ENCODE data around the gene PPIL6.

Gene PPIL6

DNA sequence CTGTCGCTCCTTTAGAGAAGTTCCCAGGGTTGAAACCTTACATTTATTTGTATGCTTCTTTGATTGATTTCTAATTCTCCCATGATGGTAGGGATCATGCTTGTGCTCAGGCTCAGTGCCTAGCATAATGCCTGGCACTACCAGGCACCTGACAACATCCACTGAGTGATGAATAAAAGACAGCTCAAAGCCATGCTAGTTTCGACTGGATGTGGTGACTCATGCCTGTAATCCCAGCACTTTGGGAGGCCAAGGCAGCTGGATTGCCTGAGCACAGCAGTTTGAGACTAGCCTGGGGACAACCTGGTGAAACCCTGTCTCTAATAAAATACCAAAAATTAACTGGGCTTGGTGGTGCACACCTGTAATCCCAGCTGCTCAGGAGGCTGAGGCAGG is 46.5 kb downstream of the PPIL6 start:
- WGBS (ENCODE audit: insufficient coverage, insufficient read length), result no CpG with 5 or more reads among the region's 2 CpGs

DNA sequence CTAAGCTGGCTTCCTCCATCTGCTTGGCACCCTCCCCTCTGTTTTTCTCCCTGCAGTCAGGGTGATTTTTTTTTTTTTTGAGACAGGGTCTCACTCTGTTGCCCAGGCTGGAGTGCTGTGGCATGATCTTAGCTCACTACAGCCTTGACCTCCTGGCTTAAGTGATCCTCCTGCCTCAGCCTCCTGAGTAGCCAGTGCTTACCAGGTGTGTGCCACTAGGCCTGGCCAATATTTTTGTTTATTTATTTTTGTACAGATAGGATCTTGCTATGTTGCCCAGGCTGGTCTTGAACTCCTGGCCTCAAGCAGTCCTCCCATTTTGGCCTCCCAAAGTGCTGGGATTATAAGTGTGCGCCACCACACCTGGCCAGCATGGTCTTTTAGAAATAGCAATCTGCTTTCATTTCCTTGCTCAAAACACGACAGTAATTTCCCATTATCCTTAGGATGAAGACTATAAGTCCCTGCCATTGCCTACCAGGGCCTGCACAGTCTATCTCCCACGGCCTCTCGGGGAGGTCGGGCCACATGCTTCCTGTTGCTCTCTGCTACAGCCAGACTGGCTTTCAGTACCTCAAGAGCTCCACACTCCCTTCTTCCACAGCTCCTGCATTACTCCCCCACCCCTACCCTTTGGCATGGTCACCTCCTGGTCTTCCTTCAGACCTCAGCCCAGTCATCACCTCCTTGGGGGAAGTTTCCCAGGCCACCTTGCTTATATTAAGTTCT is 47.1 kb downstream of the PPIL6 start:
- Histone ChIP-seq H3K4me3 (ENCODE audit: low read length) (no peak overlapping the region), H3K4me1 (ENCODE audit: control insufficient read depth, insufficient read depth, low read length) (no peaks in the 10 kb centered on the region), H3K27me3 (ENCODE audit: control insufficient read depth, insufficient read depth, low read length) (no peaks in the 10 kb centered on the region), H3K9me3 (ENCODE audit: control insufficient read depth, insufficient read depth, low read length) (no peaks in the 10 kb centered on the region), H3K27ac (ENCODE audit: low read length) (no peak overlapping the region), H3K36me3 (ENCODE audit: control insufficient read depth, insufficient read depth, low read length) (no peaks in the 10 kb centered on the region)
- DNase-seq (ENCODE audit: low read depth, low spot score), result no peak
- WGBS (ENCODE audit: insufficient coverage, insufficient read length), result no CpG with 5 or more reads among the region's 5 CpGs

More for the DNA sequence above, 46.5 kb downstream of the PPIL6 start:
- Histone ChIP-seq H3K27ac (ENCODE audit: low read length) (no peak overlapping the region), H3K4me3 (ENCODE audit: low read length) (no peak overlapping the region), H3K9me3 (ENCODE audit: control insufficient read depth, insufficient read depth, low read length) (no peaks in the 10 kb centered on the region), H3K4me1 (ENCODE audit: control insufficient read depth, insufficient read depth, low read length) (no peaks in the 10 kb centered on the region), H3K27me3 (ENCODE audit: control insufficient read depth, insufficient read depth, low read length) (no peaks in the 10 kb centered on the region), H3K36me3 (ENCODE audit: control insufficient read depth, insufficient read depth, low read length) (no peaks in the 10 kb centered on the region)
- no peak for DNase-seq (ENCODE audit: low read depth, low spot score)

DNA sequence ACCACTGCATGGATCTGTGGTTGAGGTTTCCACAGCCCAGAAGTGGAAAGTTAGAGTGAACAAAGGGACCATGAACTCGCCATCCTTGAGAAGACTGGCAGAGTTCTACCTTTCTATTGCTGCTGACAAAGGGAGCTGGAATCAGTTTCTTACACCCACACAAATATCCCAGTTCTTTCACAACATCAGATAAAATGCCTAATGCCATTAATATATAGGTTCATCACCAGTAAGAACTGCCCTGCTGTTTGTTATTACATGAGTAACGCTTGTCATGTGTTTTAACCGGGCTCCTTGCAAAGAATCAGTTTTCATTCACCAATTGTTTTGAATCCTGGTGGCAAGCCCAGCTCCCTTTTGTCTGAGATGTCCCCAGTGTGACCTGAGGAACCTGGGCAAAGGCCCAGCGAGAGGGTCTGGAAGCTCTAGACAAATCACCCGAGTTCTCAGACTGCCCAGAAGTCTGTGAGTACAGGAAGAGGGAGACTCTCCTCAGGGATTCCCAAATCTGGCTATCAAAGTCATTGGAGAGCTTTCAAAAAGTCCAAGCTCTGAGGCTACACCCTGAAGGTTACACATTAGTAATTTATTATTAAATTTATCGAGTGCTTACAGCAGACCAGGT is 50.7 kb downstream of the PPIL6 start:
- H3K27ac ChIP-seq (ENCODE audit: low read length), result no peak overlapping the region
- no CpG with 5 or more reads among the region's 6 CpGs for WGBS (ENCODE audit: insufficient coverage, insufficient read length)
- H3K36me3 ChIP-seq (ENCODE audit: control insufficient read depth, insufficient read depth, low read length), result no peaks in the 10 kb centered on the region
- H3K4me1 ChIP-seq (ENCODE audit: control insufficient read depth, insufficient read depth, low read length), result no peaks in the 10 kb centered on the region
- no peak for DNase-seq (ENCODE audit: low read depth, low spot score)
- no peak overlapping the region for H3K4me3 ChIP-seq (ENCODE audit: low read length)
- H3K27me3 ChIP-seq (ENCODE audit: control insufficient read depth, insufficient read depth, low read length), result no peaks in the 10 kb centered on the region
- H3K9me3 ChIP-seq (ENCODE audit: control insufficient read depth, insufficient read depth, low read length), result no peaks in the 10 kb centered on the region

DNA sequence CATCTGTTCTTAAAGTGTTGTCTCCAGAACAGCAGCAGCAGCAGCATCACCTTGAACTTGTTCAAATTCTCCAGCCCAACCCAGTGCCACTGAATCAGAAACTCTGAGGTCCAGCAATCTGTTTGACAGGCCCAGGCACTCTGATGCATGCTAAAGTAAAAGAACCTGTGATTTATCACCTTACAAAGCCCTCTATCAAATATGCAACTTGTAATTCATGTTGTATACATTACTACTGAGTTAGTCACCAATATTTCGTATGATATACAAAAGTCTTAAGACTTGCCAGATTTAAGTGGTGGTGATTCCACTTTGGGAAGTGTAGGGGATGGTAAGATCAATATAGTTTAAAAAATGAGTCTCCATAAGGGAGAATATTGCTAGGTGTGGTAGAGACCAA is 52.2 kb downstream of the PPIL6 start:
- no peak overlapping the region for H3K4me3 ChIP-seq (ENCODE audit: low read length)
- no peak overlapping the region for H3K27ac ChIP-seq (ENCODE audit: low read length)
- WGBS (ENCODE audit: insufficient coverage, insufficient read length), result no CpG with 5 or more reads among the region's 1 CpG
- H3K36me3 ChIP-seq (ENCODE audit: control insufficient read depth, insufficient read depth, low read length), result no peaks in the 10 kb centered on the region
- H3K27me3 ChIP-seq (ENCODE audit: control insufficient read depth, insufficient read depth, low read length), result no peaks in the 10 kb centered on the region
- no peaks in the 10 kb centered on the region for H3K4me1 ChIP-seq (ENCODE audit: control insufficient read depth, insufficient read depth, low read length)
- no peaks in the 10 kb centered on the region for H3K9me3 ChIP-seq (ENCODE audit: control insufficient read depth, insufficient read depth, low read length)
- no peak for DNase-seq (ENCODE audit: low read depth, low spot score)

DNA sequence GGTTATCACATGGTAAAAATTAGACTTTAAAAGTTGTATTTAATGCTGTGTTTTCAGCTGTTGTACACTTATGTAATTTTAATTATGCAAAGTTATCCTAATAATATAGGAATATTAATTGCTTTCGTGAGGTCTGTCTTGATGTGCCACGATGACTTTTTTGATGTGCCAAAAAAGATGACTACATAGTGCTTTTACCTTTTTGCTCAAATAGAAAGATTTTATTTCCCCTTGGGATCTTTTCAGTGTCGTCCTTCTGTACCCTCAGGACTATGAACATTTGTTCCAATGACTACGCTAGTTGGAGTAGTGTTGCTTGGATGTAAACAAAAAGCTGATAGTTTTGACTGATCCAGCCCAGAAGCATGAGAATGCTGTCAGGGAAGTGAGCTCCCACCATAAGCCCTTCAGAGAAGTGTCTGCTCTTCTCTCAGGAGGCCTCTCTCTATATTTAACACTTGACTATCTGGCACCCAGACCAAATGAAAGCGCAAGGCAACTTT is 56.9 kb downstream of the PPIL6 start:
- no peak for DNase-seq (ENCODE audit: low read depth, low spot score)
- H3K27ac ChIP-seq (ENCODE audit: low read length), result no peak overlapping the region
- no CpG with 5 or more reads among the region's 5 CpGs for WGBS (ENCODE audit: insufficient coverage, insufficient read length)
- H3K27me3 ChIP-seq (ENCODE audit: control insufficient read depth, insufficient read depth, low read length), result no peaks in the 10 kb centered on the region
- no peaks in the 10 kb centered on the region for H3K4me1 ChIP-seq (ENCODE audit: control insufficient read depth, insufficient read depth, low read length)
- H3K4me3 ChIP-seq (ENCODE audit: low read length), result peak overlapping the region; percentile 98; the same call in 1 of the 2 replicates
- H3K9me3 ChIP-seq (ENCODE audit: control insufficient read depth, insufficient read depth, low read length), result no peaks in the 10 kb centered on the region
- H3K36me3 ChIP-seq (ENCODE audit: control insufficient read depth, insufficient read depth, low read length), result no peaks in the 10 kb centered on the region

DNA sequence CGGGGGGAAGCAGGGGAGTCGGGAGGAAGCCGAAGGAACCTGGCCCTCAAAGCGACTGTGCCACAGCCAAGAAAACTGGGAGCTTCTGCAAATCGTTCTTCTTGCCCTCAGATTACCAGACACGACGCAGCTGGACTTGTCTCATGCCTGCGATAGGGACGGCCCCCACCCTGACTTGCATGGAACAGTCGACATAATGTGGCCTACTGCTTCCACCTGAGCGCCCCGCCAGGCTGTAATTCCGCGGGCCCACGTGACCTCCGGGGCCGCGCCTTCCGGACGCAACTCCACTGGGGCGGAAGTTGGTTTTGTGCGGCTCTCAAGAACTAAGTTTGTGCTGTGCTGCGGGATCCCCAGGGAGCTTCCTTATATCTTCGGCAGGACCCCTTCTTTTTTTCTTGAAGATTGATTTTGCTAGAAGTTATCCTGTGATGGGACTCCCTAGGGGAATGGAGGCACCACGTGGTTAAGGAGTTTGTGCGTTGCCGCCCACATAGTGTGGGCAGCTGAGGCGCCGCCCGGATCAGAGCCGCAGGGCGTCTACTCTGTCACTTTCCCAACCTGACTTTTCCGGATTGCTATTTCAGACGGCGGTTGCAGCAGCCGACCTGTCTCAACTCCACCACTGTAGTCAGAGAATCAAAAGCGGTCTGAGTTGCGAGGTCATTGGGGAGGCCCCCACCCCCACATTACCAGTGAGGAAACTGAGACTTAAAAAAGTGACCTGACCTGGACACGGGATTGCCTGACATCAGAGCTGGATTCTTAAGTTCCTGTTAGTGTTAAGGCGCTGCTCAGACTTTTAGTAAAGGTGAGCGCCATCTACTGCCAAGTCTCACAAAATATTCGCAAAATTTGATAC is 57.6 kb downstream of the PPIL6 start:
- no peaks in the 10 kb centered on the region for H3K9me3 ChIP-seq (ENCODE audit: control insufficient read depth, insufficient read depth, low read length)
- H3K4me1 ChIP-seq (ENCODE audit: control insufficient read depth, insufficient read depth, low read length), result no peaks in the 10 kb centered on the region
- H3K4me3 ChIP-seq (ENCODE audit: low read length), result peak overlapping the region; percentile 98; the same call in 1 of the 2 replicates
- WGBS (ENCODE audit: insufficient coverage, insufficient read length), result no CpG with 5 or more reads among the region's 42 CpGs
- peak; percentile 81 for DNase-seq (ENCODE audit: low read depth, low spot score)
- peaks cover under 1% of the 10 kb centered on the region; the same call in 1 of the 2 replicates for H3K36me3 ChIP-seq (ENCODE audit: control insufficient read depth, insufficient read depth, low read length)
- no peak overlapping the region for H3K27ac ChIP-seq (ENCODE audit: low read length)
- H3K27me3 ChIP-seq (ENCODE audit: control insufficient read depth, insufficient read depth, low read length), result no peaks in the 10 kb centered on the region

DNA sequence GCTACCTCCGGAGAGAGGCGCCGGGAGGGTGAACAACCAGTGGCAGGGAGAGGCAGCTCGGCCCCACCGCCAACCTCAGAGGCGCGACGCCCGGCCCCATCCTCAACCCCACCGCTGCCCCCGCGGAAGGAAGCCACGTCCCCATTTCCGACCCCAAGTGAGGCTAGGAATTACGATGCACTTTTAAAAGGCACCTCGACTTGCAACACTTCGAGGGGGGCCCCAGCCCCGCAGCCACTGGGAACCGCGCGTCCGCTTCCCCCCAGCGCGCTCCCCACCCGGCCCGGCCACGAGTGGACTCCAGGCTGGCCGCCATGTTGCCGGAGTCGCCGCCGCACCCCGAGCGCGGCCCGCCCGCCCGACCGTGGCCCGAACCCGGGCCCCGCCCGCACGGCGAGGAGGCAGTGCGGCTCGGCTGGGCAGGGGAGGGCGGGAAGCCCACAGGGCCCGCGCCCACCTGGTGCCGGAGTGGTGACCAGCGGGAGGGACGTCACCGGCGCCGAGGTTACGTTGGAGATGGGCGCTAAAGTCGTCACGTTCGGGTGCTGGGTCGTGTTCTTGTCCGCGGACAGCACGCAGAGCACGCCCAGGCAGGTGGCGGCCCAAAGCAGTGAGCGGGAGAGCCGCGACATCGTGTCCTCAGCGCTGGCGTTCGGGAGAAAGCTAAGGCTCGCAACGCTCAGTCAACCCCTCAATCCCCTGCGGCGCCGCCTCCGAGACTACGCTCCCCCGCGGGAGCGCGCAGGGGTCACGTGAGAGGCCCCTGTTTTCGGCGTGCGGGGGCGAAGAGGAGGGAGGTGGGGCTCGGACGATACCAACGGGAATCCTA is 58.5 kb downstream of the PPIL6 start, which contains the start of gene CD164:
Gene CD164, minus strand, starts transcription at position 721 of the 829 bp plus-strand sequence. Its CDS starts 89 bp downstream, at position 632.
- no CpG with 5 or more reads among the region's 93 CpGs for WGBS (ENCODE audit: insufficient coverage, insufficient read length)
- peak; percentile 71 for DNase-seq (ENCODE audit: low read depth, low spot score)
- no peak within 1 kb of the TSS for H3K27ac ChIP-seq (ENCODE audit: low read length)
- peaks cover 2% of the 10 kb centered on the region; the same call in 1 of the 2 replicates for H3K36me3 ChIP-seq (ENCODE audit: control insufficient read depth, insufficient read depth, low read length)
- no peaks in the 10 kb centered on the region for H3K27me3 ChIP-seq (ENCODE audit: control insufficient read depth, insufficient read depth, low read length)
- H3K4me1 ChIP-seq (ENCODE audit: control insufficient read depth, insufficient read depth, low read length), result no peaks in the 10 kb centered on the region
- H3K9me3 ChIP-seq (ENCODE audit: control insufficient read depth, insufficient read depth, low read length), result no peaks in the 10 kb centered on the region
- peak within 1 kb of the TSS; percentile 98 for H3K4me3 ChIP-seq (ENCODE audit: low read length)

DNA sequence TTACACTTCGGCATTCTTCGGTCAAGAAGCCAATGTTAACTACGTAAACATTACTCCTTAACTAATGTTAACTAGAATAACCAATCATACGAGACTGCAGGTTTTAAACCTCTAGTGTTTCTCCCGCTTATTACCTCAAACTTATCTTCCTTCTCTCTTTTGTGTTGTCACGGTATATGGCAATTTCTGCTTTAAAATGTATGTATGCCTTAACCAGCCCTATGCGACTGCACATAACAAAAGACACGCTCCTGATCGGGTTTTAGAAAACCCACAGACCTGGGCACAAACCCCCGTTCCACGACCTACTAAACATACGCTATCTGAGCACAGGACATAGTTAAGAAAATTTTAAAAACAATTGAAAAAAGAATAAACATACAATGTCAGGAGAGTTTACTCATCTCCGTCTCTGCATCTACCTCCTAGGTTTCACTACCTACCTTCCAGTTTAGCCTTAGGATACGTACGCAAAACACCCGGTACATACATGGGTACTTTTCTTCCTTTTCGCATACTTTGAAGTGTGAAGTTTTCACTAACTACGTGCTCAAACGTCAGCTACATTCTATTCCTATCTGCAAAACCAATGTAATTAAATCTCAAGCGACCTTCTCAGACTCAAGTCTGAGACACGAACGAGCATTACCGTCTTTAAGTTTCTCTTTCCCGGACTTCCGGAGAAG is 59.2 kb downstream of the PPIL6 start:
- H3K27me3 ChIP-seq (ENCODE audit: control insufficient read depth, insufficient read depth, low read length), result no peaks in the 10 kb centered on the region
- H3K4me3 ChIP-seq (ENCODE audit: low read length), result peak overlapping the region; percentile 98
- H3K4me1 ChIP-seq (ENCODE audit: control insufficient read depth, insufficient read depth, low read length), result no peaks in the 10 kb centered on the region
- H3K9me3 ChIP-seq (ENCODE audit: control insufficient read depth, insufficient read depth, low read length), result no peaks in the 10 kb centered on the region
- no peak overlapping the region for H3K27ac ChIP-seq (ENCODE audit: low read length)
- peaks cover 5% of the 10 kb centered on the region; the same call in 1 of the 2 replicates for H3K36me3 ChIP-seq (ENCODE audit: control insufficient read depth, insufficient read depth, low read length)
- DNase-seq (ENCODE audit: low read depth, low spot score), result no peak
- WGBS (ENCODE audit: insufficient coverage, insufficient read length), result no CpG with 5 or more reads among the region's 25 CpGs

DNA sequence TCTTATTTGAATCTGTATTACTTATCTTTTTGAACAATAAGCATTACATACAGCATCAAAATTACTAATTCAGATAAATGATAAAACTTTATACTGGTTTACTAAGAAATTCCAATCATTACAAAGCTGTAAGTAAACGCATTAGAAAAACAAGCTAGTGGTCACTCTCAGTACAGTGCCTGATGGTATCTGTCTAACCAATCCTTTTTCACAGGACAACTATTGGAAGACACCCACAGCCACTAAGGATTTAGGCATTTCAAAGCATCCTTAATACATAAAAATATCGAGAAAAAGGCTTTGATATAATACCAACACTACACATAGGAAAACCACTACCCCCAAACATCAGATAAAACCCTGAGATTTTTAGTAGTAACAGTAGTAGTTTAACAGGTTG is 60.7 kb downstream of the PPIL6 start:
- H3K4me3 ChIP-seq (ENCODE audit: low read length), result no peak overlapping the region
- DNase-seq (ENCODE audit: low read depth, low spot score), result no peak
- no peaks in the 10 kb centered on the region for H3K27me3 ChIP-seq (ENCODE audit: control insufficient read depth, insufficient read depth, low read length)
- H3K36me3 ChIP-seq (ENCODE audit: control insufficient read depth, insufficient read depth, low read length), result peaks cover 6% of the 10 kb centered on the region; the same call in 1 of the 2 replicates
- no CpG with 5 or more reads among the region's 2 CpGs for WGBS (ENCODE audit: insufficient coverage, insufficient read length)
- no peaks in the 10 kb centered on the region for H3K4me1 ChIP-seq (ENCODE audit: control insufficient read depth, insufficient read depth, low read length)
- H3K27ac ChIP-seq (ENCODE audit: low read length), result no peak overlapping the region
- H3K9me3 ChIP-seq (ENCODE audit: control insufficient read depth, insufficient read depth, low read length), result no peaks in the 10 kb centered on the region
